NB4 (cell line): Measurements from ENCODE around the gene ZNF430.

Experiments used
- CTCF ChIP-seq: IDR thresholded peaks from one replicate; pipeline ENCODE4 v1.5.1; 2012; ENCODE audit warnings: low read depth, low read length
- MAX ChIP-seq: IDR thresholded peaks from 2 replicates; pipeline ENCODE4 v1.6.1; 2011; ENCODE audit warnings: low read depth, low read length
- POLR2A ChIP-seq: IDR thresholded peaks from 2 replicates; pipeline ENCODE4 v1.6.1; 2011; ENCODE audit warnings: mild to moderate bottlenecking; ENCODE audit not compliant: insufficient read length; ENCODE audit errors: extremely low read depth

GRCh38 chr19:21094347-21095025 lies 74.0 kb downstream of the ZNF430 start:
- TF ChIP-seq MAX, result no peak
- no peak for TF ChIP-seq POLR2A
- no peak for TF ChIP-seq CTCF
